A673 (cell line): ENCODE measurements around the gene SYS1. TPM values are rescaled to one million over a fixed set of nuclear protein-coding genes. Genes with fewer than 3 reads are reported as not detected.

Experiments used
- BruUV-seq: library from RNA; stranded (reverse); fragments of 400-500 nt; replicated peaks from 2 replicates; lab custom pipeline; 2021; lab: Mats Ljungman, UMichigan
- CTCF ChIA-PET: fragments of 300-600 bp; sonication (Branson Sonifier 250); formaldehyde crosslinking; loops from one replicate; lab custom pipeline; 2022; ENCODE audit warnings: antibody characterized with exemption; lab: Charles Lee
- POLR2A ChIA-PET: fragments of 300-600 bp; sonication (Branson Sonifier 250); formaldehyde crosslinking; loops from one replicate; lab custom pipeline; 2022; ENCODE audit warnings: antibody characterized with exemption; ENCODE audit not compliant: low non-redundant PET; lab: Charles Lee
- DNase-seq: peaks from one replicate; pipeline ENCODE4 v3.0.0-alpha.2; 2015; ENCODE audit warnings: low spot score
- H3K27ac ChIP-seq: fragments of 200-600 bp; sonication (generic); 2 replicates; pipeline ENCODE4 v1.5.1; 2016; ENCODE audit warnings: mixed run types, low read depth, mild to moderate bottlenecking, mixed read lengths, antibody characterized with exemption, low read length; ENCODE audit not compliant: poor library complexity, severe bottlenecking
- H3K27me3 ChIP-seq: fragments of 200-600 bp; sonication (generic); replicated peaks from 2 replicates; pipeline ENCODE4 v1.6.1; 2017; ENCODE audit warnings: mixed run types, low read depth, mild to moderate bottlenecking, mixed read lengths, antibody characterized with exemption, low read length; ENCODE audit not compliant: insufficient read depth, poor library complexity
- H3K36me3 ChIP-seq: fragments of 200-600 bp; sonication (generic); 2 replicates; pipeline ENCODE4 v1.6.1; 2016; ENCODE audit warnings: mixed run types, mild to moderate bottlenecking, mixed read lengths, antibody characterized with exemption, low read length; ENCODE audit not compliant: insufficient read depth, poor library complexity, severe bottlenecking
- H3K4me1 ChIP-seq: fragments of 200-600 bp; sonication (generic); 2 replicates; pipeline ENCODE4 v1.6.1; 2017; ENCODE audit warnings: mixed run types, mild to moderate bottlenecking, mixed read lengths, antibody characterized with exemption, low read length; ENCODE audit not compliant: insufficient read depth, poor library complexity, severe bottlenecking
- H3K4me3 ChIP-seq: fragments of 200-600 bp; sonication (generic); 2 replicates; pipeline ENCODE4 v1.5.1; 2016; ENCODE audit warnings: low read depth, mixed run types, mild to moderate bottlenecking, mixed read lengths, low read length; ENCODE audit not compliant: poor library complexity, severe bottlenecking
- H3K9me3 ChIP-seq: fragments of 200-600 bp; sonication (generic); 2 replicates; pipeline ENCODE4 v1.6.1; 2016; ENCODE audit warnings: mixed run types, low read depth, mild to moderate bottlenecking, mixed read lengths, antibody characterized with exemption, low read length; ENCODE audit not compliant: poor library complexity, severe bottlenecking
- CTCF ChIP-seq: fragments of 300-800, 200-600 bp; sonication (generic); conservative IDR thresholded peaks from 2 replicates; pipeline ENCODE4 v1.5.1; 2017; ENCODE audit warnings: low read depth, mild to moderate bottlenecking, antibody characterized with exemption, low read length, moderate library complexity, mixed read lengths
- EZH2 ChIP-seq: fragments of 200-600 bp; sonication (generic); IDR thresholded peaks from 2 replicates; pipeline ENCODE4 v1.6.1; 2017; ENCODE audit warnings: borderline replicate concordance, low read depth, mild to moderate bottlenecking, mixed read lengths, antibody characterized with exemption, low read length; ENCODE audit not compliant: poor library complexity, severe bottlenecking
- intact Hi-C: fragments of 100-400 bp; cut with micrococcal nuclease; formaldehyde crosslinking; loops from one replicate; pipeline ENCODE4 v1.10.0; 2022; ENCODE audit not compliant: unreplicated experiment
- total RNA-seq: library from RNA; stranded (reverse); gene quantifications from 2 replicates; pipeline ENCODE4 v1.2.3, GENCODE V29; 2021

The SYS1 gene
- total RNA-seq, 1 experiment from 2014 or later: 22.8 TPM

- no peak for TF ChIP-seq EZH2
- ChIA-PET POLR2A (no interaction called here), CTCF (no interaction called here)
- no TSS peak for BruUV-seq
- Histone ChIP-seq H3K27ac (no peak overlapping the region), H3K36me3 (peaks cover 17% of the 10 kb centered on the region), H3K9me3 (no peaks in the 10 kb centered on the region), H3K4me1 (peaks cover 11% of the 10 kb centered on the region), H3K27me3 (no peaks in the 10 kb centered on the region), H3K4me3 (no peak overlapping the region)
- DNase-seq: no peak
- intact Hi-C loops: no loop called here
Measured at GRCh38 chr20:45367126-45367525, 4.2 kb downstream of the SYS1 start.

GRCh38 chr20:45368221-45368980 is 5.4 kb downstream of the SYS1 start:
- POLR2A ChIA-PET: no interaction called here
- Histone ChIP-seq H3K9me3 (no peaks in the 10 kb centered on the region), H3K36me3 (peaks cover 17% of the 10 kb centered on the region), H3K27ac (no peak overlapping the region), H3K4me1 (peaks cover 11% of the 10 kb centered on the region), H3K4me3 (no peak overlapping the region), H3K27me3 (no peaks in the 10 kb centered on the region)
- no peak for DNase-seq
- CTCF ChIA-PET: no interaction called here
- TF ChIP-seq EZH2: no peak
- no peak for TF ChIP-seq CTCF
- intact Hi-C loops: no loop called here
- BruUV-seq: no TSS peak

- BruUV-seq: no TSS peak
- Histone ChIP-seq H3K4me3 (no peak overlapping the region), H3K27me3 (no peaks in the 10 kb centered on the region), H3K9me3 (no peaks in the 10 kb centered on the region), H3K4me1 (no peaks in the 10 kb centered on the region), H3K36me3 (peaks cover 14% of the 10 kb centered on the region), H3K27ac (no peak overlapping the region)
- intact Hi-C loops: no loop called here
- POLR2A ChIA-PET: no interaction called here
- no peak for DNase-seq
- CTCF ChIA-PET: no interaction called here
- TF ChIP-seq EZH2 (no peak), CTCF (no peak)
Measured at GRCh38 chr20:45370571-45371160, 7.7 kb downstream of the SYS1 start.
